A673 (cell line): ENCODE results near the gene GPHA2. TPM values are rescaled to one million over a fixed set of nuclear protein-coding genes. Genes with fewer than 3 reads are reported as not detected.

Experiments used
- BruUV-seq: library from RNA; stranded (reverse); fragments of 400-500 nt; replicated peaks from 2 replicates; lab custom pipeline; 2021; lab: Mats Ljungman, UMichigan
- CTCF ChIA-PET: fragments of 300-600 bp; sonication (Branson Sonifier 250); formaldehyde crosslinking; loops from one replicate; lab custom pipeline; 2022; ENCODE audit warnings: antibody characterized with exemption; lab: Charles Lee
- POLR2A ChIA-PET: fragments of 300-600 bp; sonication (Branson Sonifier 250); formaldehyde crosslinking; loops from one replicate; lab custom pipeline; 2022; ENCODE audit warnings: antibody characterized with exemption; ENCODE audit not compliant: low non-redundant PET; lab: Charles Lee
- DNase-seq: peaks from one replicate; pipeline ENCODE4 v3.0.0-alpha.2; 2015; ENCODE audit warnings: low spot score
- H3K27ac ChIP-seq: fragments of 200-600 bp; sonication (generic); 2 replicates; pipeline ENCODE4 v1.5.1; 2016; ENCODE audit warnings: mixed run types, low read depth, mild to moderate bottlenecking, mixed read lengths, antibody characterized with exemption, low read length; ENCODE audit not compliant: poor library complexity, severe bottlenecking
- H3K27me3 ChIP-seq: fragments of 200-600 bp; sonication (generic); replicated peaks from 2 replicates; pipeline ENCODE4 v1.6.1; 2017; ENCODE audit warnings: mixed run types, low read depth, mild to moderate bottlenecking, mixed read lengths, antibody characterized with exemption, low read length; ENCODE audit not compliant: insufficient read depth, poor library complexity
- H3K36me3 ChIP-seq: fragments of 200-600 bp; sonication (generic); 2 replicates; pipeline ENCODE4 v1.6.1; 2016; ENCODE audit warnings: mixed run types, mild to moderate bottlenecking, mixed read lengths, antibody characterized with exemption, low read length; ENCODE audit not compliant: insufficient read depth, poor library complexity, severe bottlenecking
- H3K4me1 ChIP-seq: fragments of 200-600 bp; sonication (generic); 2 replicates; pipeline ENCODE4 v1.6.1; 2017; ENCODE audit warnings: mixed run types, mild to moderate bottlenecking, mixed read lengths, antibody characterized with exemption, low read length; ENCODE audit not compliant: insufficient read depth, poor library complexity, severe bottlenecking
- H3K4me3 ChIP-seq: fragments of 200-600 bp; sonication (generic); 2 replicates; pipeline ENCODE4 v1.5.1; 2016; ENCODE audit warnings: low read depth, mixed run types, mild to moderate bottlenecking, mixed read lengths, low read length; ENCODE audit not compliant: poor library complexity, severe bottlenecking
- H3K9me3 ChIP-seq: fragments of 200-600 bp; sonication (generic); 2 replicates; pipeline ENCODE4 v1.6.1; 2016; ENCODE audit warnings: mixed run types, low read depth, mild to moderate bottlenecking, mixed read lengths, antibody characterized with exemption, low read length; ENCODE audit not compliant: poor library complexity, severe bottlenecking
- EZH2 ChIP-seq: fragments of 200-600 bp; sonication (generic); IDR thresholded peaks from 2 replicates; pipeline ENCODE4 v1.6.1; 2017; ENCODE audit warnings: borderline replicate concordance, low read depth, mild to moderate bottlenecking, mixed read lengths, antibody characterized with exemption, low read length; ENCODE audit not compliant: poor library complexity, severe bottlenecking
- intact Hi-C: fragments of 100-400 bp; cut with micrococcal nuclease; formaldehyde crosslinking; loops from one replicate; pipeline ENCODE4 v1.10.0; 2022; ENCODE audit not compliant: unreplicated experiment
- total RNA-seq: library from RNA; stranded (reverse); gene quantifications from 2 replicates; pipeline ENCODE4 v1.2.3, GENCODE V29; 2021
- TF ChIP-seq, protein P1 (sequence below): fragments of 300-800, 200-600 bp; sonication (generic); conservative IDR thresholded peaks from 2 replicates; pipeline ENCODE4 v1.5.1; 2017; ENCODE audit warnings: low read depth, mild to moderate bottlenecking, antibody characterized with exemption, low read length, moderate library complexity, mixed read lengths

The GPHA2 gene
- total RNA-seq, 1 experiment from 2014 or later: not detected

DNA sequence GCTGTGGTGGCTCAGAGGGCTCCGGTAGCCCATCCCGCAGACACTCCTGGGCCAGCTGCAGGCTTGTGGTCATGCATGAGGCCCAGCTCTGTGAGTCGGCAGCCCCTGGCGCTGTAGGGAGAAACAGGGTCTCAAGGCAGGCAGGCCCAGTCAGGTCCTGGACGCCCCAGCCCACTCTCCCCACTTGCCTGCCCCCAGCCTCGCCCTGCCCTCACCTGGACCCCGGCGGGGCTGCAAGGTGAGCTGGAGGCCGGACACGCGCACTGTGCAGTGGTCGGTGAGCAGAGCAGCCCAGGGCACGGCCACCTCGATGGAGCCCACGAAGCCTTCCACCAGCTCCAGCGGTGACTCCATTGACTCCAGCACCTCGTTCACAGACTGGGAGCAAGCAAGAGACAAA, 21.6 kb downstream of the GPHA2 start:
- H3K27me3 ChIP-seq: no peaks in the 10 kb centered on the region
- peaks cover 31% of the 10 kb centered on the region for H3K36me3 ChIP-seq
- intact Hi-C loops: no loop called here
- no peak overlapping the region for H3K27ac ChIP-seq
- POLR2A ChIA-PET: no interaction called here
- H3K4me3 ChIP-seq: no peak overlapping the region
- TF ChIP-seq, protein P1, sequence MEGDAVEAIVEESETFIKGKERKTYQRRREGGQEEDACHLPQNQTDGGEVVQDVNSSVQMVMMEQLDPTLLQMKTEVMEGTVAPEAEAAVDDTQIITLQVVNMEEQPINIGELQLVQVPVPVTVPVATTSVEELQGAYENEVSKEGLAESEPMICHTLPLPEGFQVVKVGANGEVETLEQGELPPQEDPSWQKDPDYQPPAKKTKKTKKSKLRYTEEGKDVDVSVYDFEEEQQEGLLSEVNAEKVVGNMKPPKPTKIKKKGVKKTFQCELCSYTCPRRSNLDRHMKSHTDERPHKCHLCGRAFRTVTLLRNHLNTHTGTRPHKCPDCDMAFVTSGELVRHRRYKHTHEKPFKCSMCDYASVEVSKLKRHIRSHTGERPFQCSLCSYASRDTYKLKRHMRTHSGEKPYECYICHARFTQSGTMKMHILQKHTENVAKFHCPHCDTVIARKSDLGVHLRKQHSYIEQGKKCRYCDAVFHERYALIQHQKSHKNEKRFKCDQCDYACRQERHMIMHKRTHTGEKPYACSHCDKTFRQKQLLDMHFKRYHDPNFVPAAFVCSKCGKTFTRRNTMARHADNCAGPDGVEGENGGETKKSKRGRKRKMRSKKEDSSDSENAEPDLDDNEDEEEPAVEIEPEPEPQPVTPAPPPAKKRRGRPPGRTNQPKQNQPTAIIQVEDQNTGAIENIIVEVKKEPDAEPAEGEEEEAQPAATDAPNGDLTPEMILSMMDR: no peak
- no peak for TF ChIP-seq EZH2
- no peak for DNase-seq
- BruUV-seq: no TSS peak
- CTCF ChIA-PET: interaction anchor here (0.6 kb wide), 1 partner anchor 181 kb away, joined by 3 read pairs; no protein-coding TSS in a partner anchor
- no peaks in the 10 kb centered on the region for H3K9me3 ChIP-seq
- peaks cover 6% of the 10 kb centered on the region for H3K4me1 ChIP-seq

DNA sequence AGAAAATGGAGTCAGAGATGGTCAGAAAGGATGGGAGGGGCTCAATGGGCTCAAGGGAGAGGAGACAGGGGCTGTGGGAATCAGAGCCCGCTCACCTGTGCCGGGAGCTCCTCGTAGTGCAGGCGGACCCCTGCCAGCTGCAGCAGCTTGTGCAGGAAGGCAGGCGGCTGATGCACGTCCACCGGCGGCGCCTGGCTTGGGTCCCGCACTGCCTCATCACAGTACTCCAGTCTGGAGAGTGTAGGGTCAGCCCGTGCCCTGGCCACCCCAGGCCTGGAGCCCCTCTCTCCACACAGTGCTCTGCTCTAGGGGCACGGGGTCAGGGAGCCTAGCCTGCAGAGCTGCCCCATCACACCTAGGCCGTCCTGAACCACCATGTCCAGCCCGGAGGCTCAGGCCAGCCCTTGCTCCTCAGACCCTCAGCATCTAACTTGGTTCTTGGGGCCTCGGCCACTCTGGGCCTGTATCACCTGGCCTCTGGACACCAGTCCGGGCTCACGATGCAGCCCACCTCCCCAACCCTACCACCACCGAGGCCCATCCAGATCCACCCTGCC, 22.4 kb downstream of the GPHA2 start:
- DNase-seq: no peak
- ChIA-PET CTCF (no interaction called here), POLR2A (no interaction called here)
- no TSS peak for BruUV-seq
- no peak overlapping the region for H3K27ac ChIP-seq
- peaks cover 6% of the 10 kb centered on the region for H3K4me1 ChIP-seq
- no peak for TF ChIP-seq EZH2
- TF ChIP-seq, protein P1: no peak
- no peaks in the 10 kb centered on the region for H3K9me3 ChIP-seq
- H3K27me3 ChIP-seq: no peaks in the 10 kb centered on the region
- no peak overlapping the region for H3K4me3 ChIP-seq
- H3K36me3 ChIP-seq: peaks cover 37% of the 10 kb centered on the region
- intact Hi-C loops: no loop called here

DNA sequence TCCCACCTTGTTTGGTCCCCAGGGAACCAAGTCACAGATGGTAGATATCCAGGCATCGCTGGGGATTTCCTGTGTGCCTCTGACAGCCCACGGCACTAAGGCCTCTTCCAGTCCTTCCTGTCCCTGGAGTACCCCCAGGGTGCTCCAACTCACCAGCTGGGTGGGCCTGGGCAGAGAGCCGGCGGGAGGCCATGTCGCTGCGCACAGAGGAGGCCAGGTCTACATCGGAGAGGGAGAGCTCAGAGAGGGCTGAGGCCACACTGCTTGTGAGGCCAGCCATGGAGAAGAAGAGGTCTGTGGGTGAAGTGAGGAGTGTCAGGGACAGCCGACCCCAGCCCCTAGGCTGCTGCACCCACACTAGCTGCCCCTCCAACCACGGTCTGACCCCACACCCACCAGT, 24.0 kb downstream of the GPHA2 start:
- H3K27me3 ChIP-seq: no peaks in the 10 kb centered on the region
- intact Hi-C loops: no loop called here
- BruUV-seq: no TSS peak
- no peak for DNase-seq
- no peaks in the 10 kb centered on the region for H3K9me3 ChIP-seq
- no peak overlapping the region for H3K4me3 ChIP-seq
- H3K4me1 ChIP-seq: peaks cover 6% of the 10 kb centered on the region
- CTCF ChIA-PET: no interaction called here
- TF ChIP-seq, protein P1: no peak
- no peak for TF ChIP-seq EZH2
- no peak overlapping the region for H3K27ac ChIP-seq
- H3K36me3 ChIP-seq: peaks cover 42% of the 10 kb centered on the region
- POLR2A ChIA-PET: no interaction called here
